GM18505 (cell line): Measurements from ENCODE around the gene EXOC6B.
"Not testable (repeated sequence)": the region's sequence is repeated elsewhere in the genome, so short reads cannot be mapped to it uniquely, and the experiment has no call there.

Source experiments
- ATAC-seq: cut with Tn5 transposase; IDR thresholded peaks from one replicate; pipeline ENCODE4 v1.9.1; 2021; ENCODE audit not compliant: unreplicated experiment
- POLR2A ChIP-seq: IDR thresholded peaks from 4 replicates; pipeline ENCODE4 v1.6.1; 2011; ENCODE audit warnings: borderline replicate concordance; ENCODE audit not compliant: insufficient read depth, insufficient read length; ENCODE audit errors: extremely low read depth

The EXOC6B gene

DNA sequence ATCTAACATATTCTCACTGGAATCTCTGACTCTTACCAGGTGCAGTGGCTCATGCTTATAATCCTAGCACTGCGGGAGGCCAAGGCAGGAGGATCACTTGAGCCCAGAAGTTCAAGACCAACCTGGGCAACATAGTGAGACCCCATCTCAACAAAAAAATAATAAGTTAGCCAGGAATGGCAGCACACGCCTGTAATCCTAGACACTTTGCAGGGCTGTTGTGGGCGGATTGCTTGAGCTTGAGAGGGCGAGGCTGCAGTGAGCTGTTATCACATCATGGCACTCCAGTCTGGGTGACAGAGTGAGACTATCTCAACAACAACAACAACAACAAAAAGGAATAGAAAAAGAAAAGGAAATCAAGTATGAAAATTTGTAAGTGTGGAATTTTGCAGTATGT is 371.6 kb downstream of the EXOC6B start:
- no peak for TF ChIP-seq POLR2A
- no peak for ATAC-seq

DNA sequence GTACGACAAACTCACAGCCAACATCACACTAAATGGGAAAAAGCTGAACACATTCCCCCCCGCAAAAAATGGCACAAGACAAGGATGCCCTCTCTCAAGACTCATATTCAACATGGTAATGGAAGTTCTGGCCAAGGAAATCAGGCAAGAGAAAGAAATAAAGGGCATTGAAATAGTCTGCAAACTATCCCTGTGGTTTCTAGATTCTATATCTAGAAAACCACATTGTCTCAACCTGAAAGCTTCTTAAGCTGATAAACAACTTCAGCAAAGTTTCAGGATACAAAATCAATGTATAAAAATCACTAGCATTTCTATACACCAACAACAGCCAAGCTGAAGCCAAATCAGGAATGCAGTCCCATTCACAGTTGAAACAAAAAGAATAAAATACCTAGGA is 383.6 kb downstream of the EXOC6B start:
- no peak for ATAC-seq
- TF ChIP-seq POLR2A = no peak

DNA sequence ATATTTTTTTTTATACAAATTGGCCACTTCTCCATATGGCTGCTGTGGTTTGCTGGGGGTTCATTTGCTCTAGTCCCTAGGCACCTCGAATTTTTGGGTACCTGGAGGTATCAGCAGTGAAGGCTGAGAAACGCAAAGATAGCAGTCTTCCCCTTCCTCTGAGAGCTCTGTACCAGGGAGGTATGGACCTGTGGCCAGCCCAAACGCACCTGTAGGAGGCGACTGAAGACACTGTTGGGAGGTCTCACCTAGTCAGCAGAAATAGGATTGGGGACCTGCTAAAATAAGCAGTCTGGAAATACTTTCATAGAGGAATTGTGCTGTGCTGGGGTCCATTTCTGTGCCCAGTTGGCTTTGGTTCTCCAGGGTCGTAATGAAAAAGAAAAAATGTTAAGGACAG is 385.9 kb downstream of the EXOC6B start:
- ATAC-seq = no peak
- no peak for TF ChIP-seq POLR2A

DNA sequence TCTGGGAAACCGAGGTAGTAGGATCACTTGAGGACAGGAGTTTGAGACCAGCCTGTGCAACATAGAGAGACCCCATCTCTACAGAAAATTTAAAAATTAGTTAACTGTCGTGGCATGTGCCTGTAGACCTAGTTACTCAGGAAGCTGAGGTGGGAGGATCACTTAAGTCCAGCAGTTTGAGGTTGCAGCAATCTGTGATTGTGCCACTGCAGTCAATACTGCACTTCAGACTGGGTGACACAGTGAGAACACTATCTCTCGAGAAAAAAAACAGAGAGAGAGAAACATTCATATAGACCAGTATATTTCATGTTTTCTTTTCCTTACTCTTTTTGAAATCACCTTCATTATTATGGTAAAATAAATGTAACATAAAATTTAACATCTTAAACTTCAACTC is 387.5 kb downstream of the EXOC6B start:
- no peak for TF ChIP-seq POLR2A
- no peak for ATAC-seq

DNA sequence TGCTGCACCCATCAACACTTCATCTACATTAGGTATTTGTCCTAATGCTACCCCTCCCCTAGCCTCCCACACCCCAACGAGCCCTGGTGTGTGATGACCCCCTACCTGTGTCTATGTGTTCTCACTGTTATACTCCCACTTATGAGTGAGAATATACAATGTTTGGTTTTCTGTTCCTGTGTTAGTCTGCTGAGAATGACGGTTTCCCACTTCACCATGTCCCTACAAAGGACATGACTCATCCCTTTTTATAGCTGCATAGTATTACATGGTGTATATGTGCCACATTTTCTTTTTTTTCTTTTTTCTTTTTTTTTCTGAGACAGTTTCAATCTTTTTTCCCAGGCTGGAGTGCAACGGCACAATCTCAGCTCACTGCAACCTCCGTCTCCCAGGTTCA is 394.1 kb downstream of the EXOC6B start:
- no peak for ATAC-seq

DNA sequence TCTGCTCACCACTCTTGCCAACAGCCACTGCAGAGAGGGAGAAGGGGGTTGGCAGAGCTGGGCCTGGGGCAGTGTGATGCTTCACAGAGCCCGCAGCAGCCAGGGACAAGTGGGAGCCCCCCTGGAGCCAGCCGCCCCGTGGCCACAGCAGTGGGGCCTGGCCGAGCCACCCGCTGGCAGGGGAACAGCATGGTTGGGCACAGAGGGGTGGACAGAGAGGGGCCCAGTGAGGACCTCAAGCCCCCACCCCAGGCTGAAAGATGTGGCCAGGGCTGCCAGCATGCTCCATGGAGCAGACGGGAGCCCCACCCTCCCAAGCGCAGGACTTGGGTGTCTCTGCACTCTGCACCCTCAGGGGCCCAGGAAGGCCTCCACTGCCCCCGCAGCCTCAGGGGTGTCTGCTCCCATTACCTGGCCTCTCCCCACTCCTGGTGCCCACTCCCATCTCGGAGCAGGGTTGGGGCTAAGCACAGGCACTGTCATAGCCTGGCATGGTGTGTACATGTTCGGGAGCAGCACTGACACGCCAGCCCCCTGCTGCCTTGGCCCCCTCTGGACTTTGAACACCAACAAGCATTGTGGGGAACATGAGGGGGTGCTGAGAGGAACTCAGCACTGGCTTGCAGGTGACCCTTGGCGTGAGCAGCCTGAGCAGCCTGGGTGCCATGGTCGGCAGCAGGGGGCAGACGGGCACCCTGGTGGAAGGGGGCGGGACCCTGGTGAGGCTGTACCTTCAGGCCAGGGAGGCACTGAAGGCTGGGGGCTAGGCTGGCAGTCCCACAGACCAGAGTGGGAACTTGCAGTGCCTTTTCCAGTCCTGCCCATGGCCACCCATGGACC is 398.6 kb downstream of the EXOC6B start:
- no peak for ATAC-seq
- TF ChIP-seq POLR2A = no peak

More for the DNA sequence above, 394.1 kb downstream of the EXOC6B start:
- TF ChIP-seq POLR2A = no peak

DNA sequence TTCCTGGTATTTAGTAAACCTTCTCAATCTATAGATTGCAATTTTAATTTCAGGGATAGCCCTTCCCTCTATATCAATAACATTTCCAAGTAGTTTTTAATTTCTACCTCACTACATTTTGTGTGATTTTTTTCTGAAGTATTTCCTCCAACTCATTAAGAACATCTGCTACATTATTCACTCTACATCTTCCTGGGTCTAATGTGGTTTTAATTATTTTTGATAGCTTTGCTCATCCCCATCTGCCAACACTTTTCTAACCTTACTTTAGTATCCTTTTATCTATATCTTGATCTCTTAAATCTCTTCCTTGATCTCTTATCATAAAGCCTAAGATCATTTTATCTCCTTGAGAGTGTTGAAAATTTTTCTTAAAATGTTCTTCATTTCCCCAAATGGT is 399.8 kb downstream of the EXOC6B start:
- ATAC-seq = no peak
- no peak for TF ChIP-seq POLR2A

DNA sequence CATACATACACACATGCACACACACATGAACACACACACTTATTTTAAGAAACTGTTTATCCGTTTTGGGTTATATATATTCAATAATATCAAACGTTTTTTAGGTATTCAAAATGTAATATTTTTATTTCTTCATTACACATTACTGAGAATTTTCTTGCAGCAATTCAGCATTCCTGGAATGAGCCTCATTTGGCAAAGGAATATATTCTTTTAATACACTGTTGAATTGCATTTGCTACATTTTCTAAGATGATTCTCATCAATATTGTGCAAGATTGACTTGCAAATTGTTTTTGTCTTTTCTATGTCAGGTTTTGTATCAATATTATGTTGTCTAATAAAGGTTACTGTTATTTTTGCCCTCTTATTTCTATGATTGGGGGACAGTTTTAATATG is 402.1 kb downstream of the EXOC6B start:
- ATAC-seq = no peak
- no peak for TF ChIP-seq POLR2A

DNA sequence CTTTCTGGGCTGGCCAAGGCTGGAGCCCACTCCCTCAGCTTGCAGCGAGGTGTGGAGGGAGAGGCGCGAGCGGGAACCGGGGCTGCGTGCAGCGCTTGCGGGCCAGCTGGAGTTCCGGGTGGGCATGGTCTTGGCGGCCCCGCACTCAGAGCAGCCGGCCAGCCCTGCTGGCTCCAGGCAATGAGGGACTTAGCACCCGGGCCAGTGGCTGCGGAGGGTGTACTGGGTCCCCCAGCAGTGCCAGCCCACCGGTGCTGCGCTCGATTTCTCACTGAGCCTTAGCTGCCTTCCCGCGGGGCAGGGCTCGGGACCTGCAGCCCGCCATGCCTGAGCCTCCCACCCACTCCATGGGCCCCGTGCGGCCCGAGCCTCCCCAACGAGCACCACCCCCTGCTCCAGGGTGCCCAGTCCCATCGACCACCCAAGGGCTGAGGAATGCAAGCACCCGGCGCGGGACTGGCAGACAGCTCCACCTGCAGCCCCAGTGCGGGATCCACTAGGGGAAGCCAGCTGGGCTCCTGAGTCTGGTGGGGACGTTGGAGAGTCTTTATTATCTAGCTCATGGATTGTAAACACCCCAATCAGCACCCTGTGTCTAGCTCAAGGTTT is 404.0 kb downstream of the EXOC6B start:
- not testable (repeated sequence) for ATAC-seq

DNA sequence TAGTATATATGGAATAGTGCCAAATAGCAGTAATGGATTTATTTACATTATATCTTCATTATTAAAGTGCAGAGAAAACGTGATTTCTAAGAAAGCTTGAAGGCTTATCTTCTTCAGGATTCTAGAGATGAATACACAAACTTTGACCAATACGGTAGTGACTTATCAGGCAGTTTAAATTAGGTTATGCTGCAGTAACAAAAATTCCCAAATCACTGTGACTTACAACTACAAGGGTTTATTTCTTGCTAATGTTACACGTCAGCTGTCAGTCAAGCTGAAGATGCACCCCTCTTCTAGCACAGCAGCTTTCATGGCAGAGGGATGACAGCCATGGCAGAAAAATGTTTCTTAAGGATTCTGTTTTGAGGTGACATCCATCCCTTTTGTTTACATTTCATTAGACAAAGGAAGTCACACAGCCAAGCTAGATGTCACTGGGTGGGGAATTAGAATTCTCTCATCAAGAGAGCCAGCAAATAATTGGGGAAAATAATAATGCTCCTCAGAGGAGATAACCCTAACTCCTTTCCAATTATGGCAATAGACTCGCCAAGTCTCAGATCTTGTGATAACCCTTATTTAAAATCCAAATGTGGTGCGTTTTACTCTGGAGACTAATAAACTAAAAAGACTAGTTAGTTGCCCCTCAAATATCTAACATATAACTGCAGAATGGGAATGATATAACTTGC is 409.9 kb downstream of the EXOC6B start:
- TF ChIP-seq POLR2A = no peak

DNA sequence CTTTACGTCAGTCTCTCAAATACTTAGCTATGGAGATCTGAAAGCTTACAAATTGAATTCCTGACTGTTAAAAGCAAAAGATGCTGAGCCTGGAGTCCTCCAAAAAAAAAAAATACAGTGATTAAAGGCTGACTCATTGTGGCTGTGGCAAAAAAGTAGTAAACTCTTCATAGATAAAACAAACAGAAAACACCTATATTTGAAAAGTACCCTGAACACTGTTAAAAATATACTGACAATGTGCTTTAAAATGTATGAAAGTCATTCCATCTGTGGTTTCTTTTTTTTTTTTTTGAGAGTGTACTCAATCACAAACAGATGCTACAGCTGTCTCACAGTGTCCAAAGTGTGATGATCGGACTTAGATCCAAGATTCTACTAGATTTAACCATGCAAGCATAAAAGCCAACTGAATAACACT is 410.6 kb downstream of the EXOC6B start:
- TF ChIP-seq POLR2A = no peak
- ATAC-seq = no peak

More for the DNA sequence above, 409.9 kb downstream of the EXOC6B start:
- ATAC-seq = no peak

DNA sequence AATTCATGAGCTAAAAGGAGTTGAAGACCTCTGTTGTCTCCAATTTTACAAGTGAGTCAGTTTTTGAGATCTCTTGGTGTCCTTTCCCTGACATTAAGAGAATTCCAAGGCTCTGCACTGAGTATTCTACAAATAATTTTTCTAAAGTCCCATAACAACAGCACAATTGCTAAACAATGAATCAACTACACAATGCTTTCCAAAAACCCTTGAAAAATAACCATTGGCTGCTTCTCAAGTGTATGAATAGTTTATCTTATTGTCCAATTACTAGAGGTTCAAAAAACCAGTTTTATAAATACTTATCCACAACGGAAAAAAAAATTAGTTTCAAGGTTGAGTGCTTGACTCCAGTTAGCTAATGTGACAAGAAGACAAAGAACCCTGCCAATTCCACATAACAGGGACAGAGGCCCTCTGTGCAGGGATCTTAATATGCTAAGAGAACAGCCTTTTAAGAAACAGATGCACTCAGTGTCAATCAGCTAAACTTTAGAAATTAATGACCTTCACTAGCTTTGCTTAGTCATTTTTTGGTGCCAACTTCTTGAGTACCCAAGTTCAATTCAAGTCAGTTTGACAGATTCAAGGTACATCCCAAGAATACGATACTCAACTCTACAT is 411.6 kb downstream of the EXOC6B start:
- TF ChIP-seq POLR2A = no peak
- ATAC-seq = no peak

DNA sequence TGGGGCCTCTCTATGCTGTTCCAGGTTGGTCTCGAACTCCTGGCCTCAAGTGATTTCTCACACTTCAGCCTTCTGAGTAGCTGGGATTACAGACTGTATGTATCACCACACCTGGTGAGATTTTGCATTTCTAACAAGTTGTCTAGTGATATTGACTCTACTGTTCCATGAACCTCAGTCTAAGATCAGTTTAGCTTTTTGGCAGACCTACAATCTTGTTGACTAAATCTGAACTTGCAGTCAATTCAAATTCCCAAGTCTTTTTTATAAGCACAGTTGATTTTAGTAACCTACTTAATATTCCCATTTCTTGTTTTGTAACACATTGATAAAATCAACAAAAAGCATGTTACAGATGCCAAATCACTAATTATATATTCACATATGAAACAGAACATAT is 412.1 kb downstream of the EXOC6B start:
- no peak for TF ChIP-seq POLR2A

DNA sequence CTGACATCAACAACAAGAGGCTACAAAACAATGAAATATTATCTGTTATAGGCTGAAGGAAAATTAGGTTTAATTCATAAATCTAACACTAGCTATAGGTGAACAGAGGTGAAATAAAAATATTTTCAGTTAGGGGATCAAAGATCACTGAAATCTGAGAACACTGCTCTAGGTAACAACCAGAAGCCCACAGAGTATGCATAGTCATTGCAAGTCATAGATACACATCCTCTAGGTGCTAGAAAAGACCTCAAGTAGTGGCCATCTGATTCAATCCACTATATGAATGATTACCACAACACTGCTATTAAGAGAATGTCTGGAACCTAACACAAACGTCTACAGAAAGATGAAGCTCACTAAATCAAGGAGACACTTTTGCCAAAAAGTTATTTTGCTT is 413.6 kb downstream of the EXOC6B start:
- ATAC-seq = no peak
- no peak for TF ChIP-seq POLR2A

More for the DNA sequence above, 412.1 kb downstream of the EXOC6B start:
- no peak for ATAC-seq

DNA sequence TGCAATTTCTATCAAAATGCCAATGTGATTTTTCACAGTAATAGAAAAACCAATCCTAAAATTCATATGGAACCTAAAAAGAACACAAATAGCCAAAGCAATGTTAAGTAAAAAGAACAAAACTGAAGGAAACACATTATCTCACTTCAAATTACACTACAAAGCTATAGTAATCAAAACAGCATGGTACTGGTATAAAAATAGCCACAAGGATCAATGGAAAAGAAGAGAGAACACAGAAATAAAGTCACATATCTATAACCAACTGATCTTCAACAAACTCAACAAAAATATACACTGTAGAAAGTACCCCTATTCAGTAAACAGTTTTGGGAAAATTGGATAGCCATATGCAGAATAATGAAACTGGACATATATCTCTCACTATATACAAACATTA is 426.0 kb downstream of the EXOC6B start:
- no peak for TF ChIP-seq POLR2A
- no peak for ATAC-seq
